Esophagus squamous epithelium (tissue), 4 donors: ENCODE results near the gene HECTD4.

Source experiments
- POLR2A ChIP-seq, 4 donors: fragments of 450-650 bp; IDR thresholded peaks; one replicate each; pipeline ENCODE4 v1.6.1; 2017; ENCODE audit warnings: antibody characterized with exemption in 4 of 4, mild to moderate bottlenecking in 4 of 4, moderate library complexity in 3 of 4
- TF ChIP-seq, protein P1 (sequence below), 6 experiments: fragments of 450-650 bp in 4 of 6; fragments of 200-600 bp in 2 of 6; sonication (generic) in 2 of 6; IDR thresholded peaks; one replicate each; pipeline ENCODE4 v1.5.1; 2016 to 2019; ENCODE audit warnings: antibody characterized with exemption in 6 of 6, mild to moderate bottlenecking in 4 of 6, moderate library complexity in 4 of 6

DNA sequence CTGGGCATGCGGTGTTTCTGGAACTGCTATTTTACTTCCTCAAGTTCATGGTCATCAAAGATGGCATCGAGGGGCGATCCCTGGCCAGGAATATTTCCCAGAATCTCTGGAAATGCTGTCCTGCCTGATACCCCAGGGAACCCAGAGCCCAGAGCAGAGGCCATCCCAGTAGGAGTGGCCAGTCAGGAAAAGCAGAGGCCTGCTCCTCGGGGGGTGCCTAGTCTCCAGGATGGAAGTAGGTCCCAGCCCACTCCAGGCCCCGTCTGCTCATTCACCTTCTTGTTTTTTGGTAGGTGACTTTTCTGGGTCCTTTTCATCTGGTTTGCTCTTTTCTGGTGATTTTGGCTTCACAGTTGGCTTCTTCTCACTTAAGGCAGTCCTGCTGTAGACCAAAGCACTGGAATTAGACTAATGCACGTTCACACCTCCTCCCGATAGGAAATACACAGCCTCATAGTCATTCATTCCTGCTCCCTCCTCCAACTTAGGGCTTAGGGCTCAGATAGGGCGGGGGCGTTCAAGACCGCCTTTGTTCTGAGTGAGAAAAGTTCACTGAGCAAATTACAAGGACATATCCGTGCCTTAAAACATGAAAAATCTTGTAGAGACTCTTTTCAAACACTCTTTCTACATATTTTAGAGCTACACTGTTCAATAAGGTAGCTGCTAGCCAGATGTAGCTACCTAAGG lies 205.8 kb downstream of the HECTD4 start:
- TF ChIP-seq, protein P1, sequence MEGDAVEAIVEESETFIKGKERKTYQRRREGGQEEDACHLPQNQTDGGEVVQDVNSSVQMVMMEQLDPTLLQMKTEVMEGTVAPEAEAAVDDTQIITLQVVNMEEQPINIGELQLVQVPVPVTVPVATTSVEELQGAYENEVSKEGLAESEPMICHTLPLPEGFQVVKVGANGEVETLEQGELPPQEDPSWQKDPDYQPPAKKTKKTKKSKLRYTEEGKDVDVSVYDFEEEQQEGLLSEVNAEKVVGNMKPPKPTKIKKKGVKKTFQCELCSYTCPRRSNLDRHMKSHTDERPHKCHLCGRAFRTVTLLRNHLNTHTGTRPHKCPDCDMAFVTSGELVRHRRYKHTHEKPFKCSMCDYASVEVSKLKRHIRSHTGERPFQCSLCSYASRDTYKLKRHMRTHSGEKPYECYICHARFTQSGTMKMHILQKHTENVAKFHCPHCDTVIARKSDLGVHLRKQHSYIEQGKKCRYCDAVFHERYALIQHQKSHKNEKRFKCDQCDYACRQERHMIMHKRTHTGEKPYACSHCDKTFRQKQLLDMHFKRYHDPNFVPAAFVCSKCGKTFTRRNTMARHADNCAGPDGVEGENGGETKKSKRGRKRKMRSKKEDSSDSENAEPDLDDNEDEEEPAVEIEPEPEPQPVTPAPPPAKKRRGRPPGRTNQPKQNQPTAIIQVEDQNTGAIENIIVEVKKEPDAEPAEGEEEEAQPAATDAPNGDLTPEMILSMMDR (IDR thresholded peaks at IDR 0.05), result no peak
- no peak for TF ChIP-seq POLR2A (IDR thresholded peaks at IDR 0.05)
